Mesodermal cell (in vitro differentiated cells): ENCODE measurements around the gene OR2B2.
A peak's percentile ranks its signal among the peaks of the same experiment; 100 is the strongest.

Source experiments
- H3K27ac ChIP-seq: 2 replicates; pipeline ENCODE4 v1.7.0; 2013; ENCODE audit warnings: mild to moderate bottlenecking, low read depth, low read length, moderate library complexity; ENCODE audit not compliant: severe bottlenecking
- H3K36me3 ChIP-seq: 2 replicates; pipeline ENCODE4 v1.7.1; 2013; ENCODE audit warnings: mild to moderate bottlenecking, low read length, moderate library complexity; ENCODE audit not compliant: control insufficient read depth, insufficient read depth
- H3K4me1 ChIP-seq: one replicate; pipeline ENCODE4 v1.7.1; 2013; ENCODE audit warnings: mild to moderate bottlenecking, low read length; ENCODE audit not compliant: insufficient read depth, control insufficient read depth, poor library complexity, severe bottlenecking
- H3K4me3 ChIP-seq: 2 replicates; pipeline ENCODE4 v1.7.0; 2013; ENCODE audit warnings: low read length, control low read depth, mild to moderate bottlenecking; ENCODE audit not compliant: insufficient read depth, poor library complexity, severe bottlenecking; ENCODE audit errors: extremely low read depth
- H3K9me3 ChIP-seq: 2 replicates; pipeline ENCODE4 v1.7.1; 2013; ENCODE audit warnings: mild to moderate bottlenecking, low read length, moderate library complexity; ENCODE audit not compliant: control insufficient read depth
- WGBS, 2 experiments: methylation state at CpG; one replicate each; pipeline ENCODE4 v1.1.5; 2013; ENCODE audit warnings: missing lambda C conversion rate in 2 of 2; ENCODE audit not compliant: insufficient coverage in 2 of 2; 5-methylcytosine and 5-hydroxymethylcytosine counted together

The OR2B2 gene

GRCh38 chr6:27883136-27883535 lies 29.1 kb downstream of the OR2B2 start:
- Histone ChIP-seq H3K9me3 (no peaks in the 10 kb centered on the region), H3K36me3 (no peaks in the 10 kb centered on the region), H3K4me3 (no peak overlapping the region), H3K4me1 (no peaks in the 10 kb centered on the region), H3K27ac (no peak overlapping the region)
- WGBS, 2 experiments = 83% methylated on average over 1 of the region's 1 CpG; no CpG with 5 or more reads in 1 of the 2 experiments

GRCh38 chr6:27882624-27883023 lies 29.6 kb downstream of the OR2B2 start:
- Histone ChIP-seq H3K27ac (no peak overlapping the region), H3K9me3 (no peaks in the 10 kb centered on the region), H3K4me3 (no peak overlapping the region), H3K36me3 (no peaks in the 10 kb centered on the region), H3K4me1 (no peaks in the 10 kb centered on the region)
- 40 to 59% methylated on average over 2 to 5 of the region's 5 CpGs for WGBS, 2 experiments

DNA sequence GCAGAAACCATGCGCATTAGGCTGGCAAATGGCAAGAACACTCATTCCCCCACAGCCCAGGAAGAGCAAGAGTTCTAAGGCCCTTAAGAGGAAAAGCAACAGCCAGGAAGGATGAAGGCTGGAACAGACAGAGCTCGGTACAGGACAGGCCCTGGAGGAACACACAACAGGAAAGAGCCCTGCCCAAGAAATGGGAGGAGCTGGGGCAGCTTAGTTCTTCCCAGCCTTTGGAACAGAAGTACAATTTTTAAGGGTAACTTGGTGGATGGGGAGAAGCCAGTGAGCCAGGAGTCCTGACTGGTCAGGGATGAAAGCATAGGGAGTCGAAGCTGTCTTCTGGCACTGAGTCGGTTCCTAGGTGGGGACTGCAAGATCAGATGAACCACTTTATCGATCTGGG lies 32.4 kb downstream of the OR2B2 start:
- WGBS, 2 experiments = 87 to 95% methylated on average over 4 to 5 of the region's 5 CpGs
- no peaks in the 10 kb centered on the region for H3K4me1 ChIP-seq
- H3K36me3 ChIP-seq = no peaks in the 10 kb centered on the region
- no peak overlapping the region for H3K27ac ChIP-seq
- no peak overlapping the region for H3K4me3 ChIP-seq
- no peaks in the 10 kb centered on the region for H3K9me3 ChIP-seq

GRCh38 chr6:27874016-27874415 lies 38.2 kb downstream of the OR2B2 start:
- 60 to 88% methylated on average over 1 to 7 of the region's 8 CpGs for WGBS, 2 experiments
- no peak overlapping the region for H3K4me3 ChIP-seq
- peak overlapping the region; percentile 96 for H3K27ac ChIP-seq
- H3K36me3 ChIP-seq = no peaks in the 10 kb centered on the region
- H3K4me1 ChIP-seq = peaks cover 4% of the 10 kb centered on the region
- H3K9me3 ChIP-seq = no peaks in the 10 kb centered on the region

GRCh38 chr6:27873021-27873940 lies 38.9 kb downstream of the OR2B2 start:
- peak overlapping the region; percentile 96 for H3K27ac ChIP-seq
- H3K9me3 ChIP-seq = no peaks in the 10 kb centered on the region
- peaks cover 4% of the 10 kb centered on the region for H3K4me1 ChIP-seq
- no peaks in the 10 kb centered on the region for H3K36me3 ChIP-seq
- 53 to 57% methylated on average over 46 to 50 of the region's 50 CpGs for WGBS, 2 experiments
- H3K4me3 ChIP-seq = peak overlapping the region; percentile 52

DNA sequence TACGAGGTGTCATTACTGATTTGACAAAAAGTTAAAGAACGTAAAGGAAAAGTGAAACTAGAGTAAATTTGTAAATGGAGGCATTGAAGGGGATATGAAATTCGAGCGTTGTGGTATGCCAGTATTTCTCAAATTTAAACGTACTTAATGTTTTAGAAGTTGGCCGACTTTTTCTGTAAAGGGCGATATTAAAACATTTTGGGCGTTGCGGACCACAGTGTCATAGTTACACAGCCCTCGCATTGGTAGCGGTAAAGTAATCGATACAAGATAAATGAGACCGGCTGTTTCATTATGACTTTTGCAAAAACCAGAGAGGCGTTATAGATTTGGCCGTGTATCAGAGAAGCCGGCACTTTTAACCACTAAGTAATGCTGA lies 39.6 kb downstream of the OR2B2 start:
- Histone ChIP-seq H3K27ac (peak overlapping the region; percentile 96), H3K36me3 (no peaks in the 10 kb centered on the region), H3K4me3 (peak overlapping the region; percentile 52), H3K4me1 (peaks cover 4% of the 10 kb centered on the region), H3K9me3 (no peaks in the 10 kb centered on the region)
- 49 to 56% methylated on average over 15 to 16 of the region's 16 CpGs for WGBS, 2 experiments

GRCh38 chr6:27871924-27872638 lies 40.1 kb downstream of the OR2B2 start:
- Histone ChIP-seq H3K4me3 (peak overlapping the region; percentile 52), H3K36me3 (no peaks in the 10 kb centered on the region), H3K9me3 (no peaks in the 10 kb centered on the region), H3K27ac (peak overlapping the region; percentile 96), H3K4me1 (peaks cover 4% of the 10 kb centered on the region)
- WGBS, 2 experiments = 47 to 51% methylated on average over 39 to 46 of the region's 49 CpGs

DNA sequence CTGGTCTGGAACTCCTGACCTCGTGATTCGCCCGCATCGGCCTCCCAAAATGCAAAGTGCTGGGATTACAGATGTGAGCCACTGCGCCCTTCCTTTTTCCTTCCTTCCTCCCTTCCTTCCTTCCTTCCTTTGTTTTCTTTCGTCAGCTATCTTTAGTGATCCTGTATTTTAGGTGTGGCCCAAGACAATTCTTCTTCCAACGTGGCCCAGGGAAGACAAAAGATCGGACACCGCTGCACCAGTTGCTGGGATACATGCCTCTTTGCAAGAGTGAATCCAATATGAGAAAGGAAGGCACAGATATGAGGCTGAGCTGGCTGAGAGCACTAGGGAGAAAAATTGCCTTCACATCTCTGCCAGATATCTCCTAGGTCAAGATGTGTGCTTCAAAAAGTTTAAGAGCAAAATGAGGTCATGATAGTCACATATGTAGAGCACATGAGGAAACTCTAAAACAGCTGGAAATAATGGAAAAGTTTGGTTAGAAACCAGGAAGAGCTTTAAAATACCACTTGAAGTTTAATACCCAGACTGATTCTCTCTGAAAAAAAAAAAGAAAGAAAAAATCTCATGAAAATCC lies 41.8 kb downstream of the OR2B2 start:
- Histone ChIP-seq H3K27ac (peak overlapping the region; percentile 96), H3K4me1 (peaks cover 4% of the 10 kb centered on the region), H3K36me3 (no peaks in the 10 kb centered on the region), H3K9me3 (no peaks in the 10 kb centered on the region), H3K4me3 (no peak overlapping the region)
- 81 to 86% methylated on average over 4 to 7 of the region's 9 CpGs for WGBS, 2 experiments

GRCh38 chr6:27868311-27868710 lies 43.9 kb downstream of the OR2B2 start:
- Histone ChIP-seq H3K27ac (no peak overlapping the region), H3K4me1 (peaks cover 2% of the 10 kb centered on the region), H3K4me3 (no peak overlapping the region), H3K36me3 (no peaks in the 10 kb centered on the region), H3K9me3 (peaks cover 7% of the 10 kb centered on the region)
- WGBS, 2 experiments = 79 to 85% methylated on average over 2 of the region's 3 CpGs

- peak overlapping the region; percentile 85 for H3K27ac ChIP-seq
- H3K4me3 ChIP-seq = peak overlapping the region; percentile 62
- no peaks in the 10 kb centered on the region for H3K36me3 ChIP-seq
- no CpG with 5 or more reads among the region's 1 CpG for WGBS, 2 experiments
- H3K9me3 ChIP-seq = peaks cover 7% of the 10 kb centered on the region
- peaks cover 2% of the 10 kb centered on the region for H3K4me1 ChIP-seq
These were observed 44.3 kb downstream of the OR2B2 start for GRCh38 chr6:27867945-27868300.
